H9 (cell line): Measurements from ENCODE around the gene SOCS3. TPM values are rescaled to one million over a fixed set of nuclear protein-coding genes. Genes with fewer than 3 reads are reported as not detected.

Source experiments
- DNase-seq: peaks from one replicate; pipeline ENCODE4 v3.0.0-alpha.2; 2017
- H2AFZ ChIP-seq: one replicate; pipeline ENCODE4 v1.6.1; 2013; ENCODE audit warnings: mild to moderate bottlenecking, low read length, control low read depth, moderate library complexity
- H2AK5ac ChIP-seq: 2 replicates; pipeline ENCODE4 v1.6.1; 2013; ENCODE audit warnings: low read length, control low read depth, mixed read lengths; ENCODE audit not compliant: insufficient read length
- H2BK120ac ChIP-seq: one replicate; pipeline ENCODE4 v1.6.1; 2013; ENCODE audit warnings: low read depth, mild to moderate bottlenecking, low read length, control low read depth, inconsistent platforms; ENCODE audit not compliant: poor library complexity, severe bottlenecking
- H2BK12ac ChIP-seq: 2 replicates; pipeline ENCODE4 v1.6.1; 2013; ENCODE audit warnings: low read length, control low read depth, mixed read lengths, low read depth; ENCODE audit not compliant: insufficient read length
- H2BK15ac ChIP-seq: 2 replicates; pipeline ENCODE4 v1.6.1; 2013; ENCODE audit warnings: low read depth, low read length, control low read depth
- H2BK20ac ChIP-seq: one replicate; pipeline ENCODE4 v1.6.1; 2013; ENCODE audit warnings: low read depth, mild to moderate bottlenecking, low read length, control low read depth, inconsistent platforms; ENCODE audit not compliant: poor library complexity, severe bottlenecking
- H2BK5ac ChIP-seq: 2 replicates; pipeline ENCODE4 v1.6.1; 2013; ENCODE audit warnings: low read length, control low read depth, mixed read lengths; ENCODE audit not compliant: insufficient read length
- H3K14ac ChIP-seq: 2 replicates; pipeline ENCODE4 v1.6.1; 2013; ENCODE audit warnings: low read length, control low read depth; ENCODE audit not compliant: insufficient read depth
- H3K18ac ChIP-seq: 2 replicates; pipeline ENCODE4 v1.6.1; 2013; ENCODE audit warnings: low read depth, mild to moderate bottlenecking, mixed read lengths, low read length, control low read depth; ENCODE audit not compliant: insufficient read length
- H3K23ac ChIP-seq: 2 replicates; pipeline ENCODE4 v1.6.1; 2013; ENCODE audit warnings: low read length, control low read depth, mixed read lengths, low read depth; ENCODE audit not compliant: insufficient read length
- H3K23me2 ChIP-seq: 2 replicates; pipeline ENCODE4 v1.6.1; 2013; ENCODE audit warnings: low read depth, mild to moderate bottlenecking, mixed read lengths, low read length, control low read depth; ENCODE audit not compliant: insufficient read length, poor library complexity, severe bottlenecking
- H3K27ac ChIP-seq: 2 replicates; pipeline ENCODE4 v1.5.1; 2013; ENCODE audit warnings: low read length, control low read depth, mixed read lengths, low read depth; ENCODE audit not compliant: insufficient read length
- H3K27me3 ChIP-seq: 2 replicates; pipeline ENCODE4 v1.6.1; 2013; ENCODE audit warnings: low read length, control low read depth, inconsistent platforms; ENCODE audit not compliant: insufficient read depth
- H3K4ac ChIP-seq: 2 replicates; pipeline ENCODE4 v1.6.1; 2013; ENCODE audit warnings: low read depth, mild to moderate bottlenecking, control low read depth, inconsistent platforms, low read length, moderate library complexity
- H3K4me1 ChIP-seq: 2 replicates; pipeline ENCODE4 v1.6.1; 2013; ENCODE audit warnings: low read length, control low read depth, inconsistent platforms; ENCODE audit not compliant: insufficient read depth
- H3K4me2 ChIP-seq: 2 replicates; pipeline ENCODE4 v1.6.1; 2013; ENCODE audit warnings: low read length, control low read depth, mixed read lengths; ENCODE audit not compliant: insufficient read length, insufficient read depth
- H3K56ac ChIP-seq: 2 replicates; pipeline ENCODE4 v1.6.1; 2013; ENCODE audit warnings: low read depth, mild to moderate bottlenecking, mixed read lengths, low read length, control low read depth; ENCODE audit not compliant: insufficient read length
- H3K79me1 ChIP-seq: 2 replicates; pipeline ENCODE4 v1.6.1; 2013; ENCODE audit warnings: low read depth, mild to moderate bottlenecking, moderate library complexity, low read length, control low read depth, inconsistent platforms; ENCODE audit not compliant: insufficient read depth, poor library complexity, severe bottlenecking
- H3K79me2 ChIP-seq: 2 replicates; pipeline ENCODE4 v1.6.1; 2013; ENCODE audit warnings: low read length, control low read depth, inconsistent platforms; ENCODE audit not compliant: insufficient read depth
- H3K9ac ChIP-seq: 2 replicates; pipeline ENCODE4 v1.6.1; 2013; ENCODE audit warnings: low read length, control low read depth, mixed read lengths; ENCODE audit not compliant: insufficient read length; ENCODE audit errors: extremely low read depth
- H3K9me3 ChIP-seq: one replicate; pipeline ENCODE4 v1.6.1; 2013; ENCODE audit warnings: low read depth, low read length, inconsistent platforms; ENCODE audit not compliant: control insufficient read depth
- H3T11ph ChIP-seq: one replicate; pipeline ENCODE4 v1.6.1; 2013; ENCODE audit warnings: mild to moderate bottlenecking, low read length, control low read depth, inconsistent platforms
- H4K20me1 ChIP-seq: one replicate; pipeline ENCODE4 v1.6.1; 2013; ENCODE audit not compliant: control insufficient read depth, insufficient read length, insufficient read depth
- H4K5ac ChIP-seq: 2 replicates; pipeline ENCODE4 v1.6.1; 2013; ENCODE audit warnings: low read depth, mild to moderate bottlenecking, mixed read lengths, low read length, control low read depth; ENCODE audit not compliant: insufficient read length
- H4K8ac ChIP-seq: replicated peaks from 2 replicates; pipeline ENCODE4 v1.6.1; 2013; ENCODE audit warnings: low read length, control low read depth, mixed read lengths, low read depth; ENCODE audit not compliant: insufficient read length
- H4K91ac ChIP-seq: 2 replicates; pipeline ENCODE4 v1.6.1; 2013; ENCODE audit warnings: low read depth, mild to moderate bottlenecking, moderate library complexity, mixed read lengths, low read length, control low read depth; ENCODE audit not compliant: insufficient read length
- H3K27ac Mint-ChIP-seq, 3 experiments: 2 replicates in 2 of 3; 3 replicates in 1 of 3; pipeline ENCODE4 v1.8.0; 2020 to 2021; ENCODE audit warnings: mixed read lengths in 3 of 3, mild to moderate bottlenecking in 1 of 3, moderate library complexity in 1 of 3
- H3K27me3 Mint-ChIP-seq: 2 replicates; pipeline ENCODE4 v1.8.0; 2021; ENCODE audit warnings: low read depth, mild to moderate bottlenecking, moderate library complexity, mixed read lengths
- H3K36me3 Mint-ChIP-seq, 3 experiments: 2 replicates in 2 of 3; 3 replicates in 1 of 3; pipeline ENCODE4 v1.8.0; 2020 to 2021; ENCODE audit warnings: low read depth in 3 of 3, mixed read lengths in 3 of 3; ENCODE audit not compliant: insufficient read depth in 1 of 3
- H3K4me1 Mint-ChIP-seq, 2 experiments: 2 replicates each; pipeline ENCODE4 v1.8.0; 2020; ENCODE audit warnings: mixed read lengths in 2 of 2
- H3K4me3 Mint-ChIP-seq, 2 experiments: 2 replicates in 1 of 2; 3 replicates in 1 of 2; pipeline ENCODE4 v1.8.0; 2020 to 2021; ENCODE audit warnings: mild to moderate bottlenecking in 2 of 2, mixed read lengths in 2 of 2, moderate library complexity in 1 of 2
- H3K9me3 Mint-ChIP-seq, 2 experiments: 2 replicates in 1 of 2; 3 replicates in 1 of 2; pipeline ENCODE4 v1.8.0; 2020; ENCODE audit warnings: mild to moderate bottlenecking in 2 of 2, mixed read lengths in 2 of 2, moderate library complexity in 1 of 2
- CTCF ChIP-seq: fragments of 200-600 bp; sonication (generic); conservative IDR thresholded peaks from 3 replicates; pipeline ENCODE4 v1.8.0; 2021; ENCODE audit warnings: antibody characterized with exemption, mild to moderate bottlenecking
- WGBS: extraction: QIAGEN DNeasy Blood & Tissue Kit; methylation state at CpG from one replicate; pipeline ENCODE4 v1.1.7; 2013; ENCODE audit warnings: missing lambda C conversion rate, low lambda C conversion rate, mixed read lengths; ENCODE audit not compliant: insufficient read length; ENCODE audit errors: extremely low coverage; 5-methylcytosine and 5-hydroxymethylcytosine counted together
- total RNA-seq: library from RNA; stranded (reverse); gene quantifications from 2 replicates; pipeline ENCODE4 v1.2.1, GENCODE V29; 2021

SOCS3 gene
- total RNA-seq, 1 experiment from 2014 or later = 9.5 TPM

GRCh38 chr17:78380370-78380769 is 20.5 kb upstream of the SOCS3 start:
- no peaks in the 10 kb centered on the region for H3K9me3 ChIP-seq
- H3K4me3 Mint-ChIP-seq = peak overlapping the region; percentile 92 to 98
- no CpG with 5 or more reads among the region's 5 CpGs for WGBS
- no peak overlapping the region for H4K8ac ChIP-seq
- H3T11ph ChIP-seq = no peak overlapping the region
- peaks cover 61 to 67% of the 10 kb centered on the region in 2 experiments for H3K4me1 Mint-ChIP-seq
- no peak overlapping the region for H3K14ac ChIP-seq
- no peak overlapping the region for H2BK12ac ChIP-seq
- no peak overlapping the region for H4K5ac ChIP-seq
- H3K27me3 ChIP-seq = no peaks in the 10 kb centered on the region
- H3K4ac ChIP-seq = no peak overlapping the region
- no peak for DNase-seq
- TF ChIP-seq CTCF = no peak
- H3K23me2 ChIP-seq = peaks cover 7% of the 10 kb centered on the region
- no peaks in the 10 kb centered on the region for H3K9me3 Mint-ChIP-seq
- no peak overlapping the region for H2BK15ac ChIP-seq
- H2AFZ ChIP-seq = no peak overlapping the region
- no peaks in the 10 kb centered on the region for H4K20me1 ChIP-seq
- H3K36me3 Mint-ChIP-seq = peaks cover 3 to 13% (median 12%) of the 10 kb centered on the region in 3 experiments; a peak in 5 of 7 replicates
- peaks cover 49% of the 10 kb centered on the region for H3K79me2 ChIP-seq
- H3K27ac ChIP-seq = no peak overlapping the region
- H3K79me1 ChIP-seq = peaks cover 8% of the 10 kb centered on the region
- H2BK120ac ChIP-seq = no peak overlapping the region
- no peak overlapping the region for H3K23ac ChIP-seq
- H4K91ac ChIP-seq = no peak overlapping the region
- no peak overlapping the region for H2BK5ac ChIP-seq
- H3K4me1 ChIP-seq = peaks cover 6% of the 10 kb centered on the region; the same call in 1 of the 2 replicates
- peak overlapping the region in 2 of 3 experiments; percentile 23 to 69; a peak in 4 of 7 replicates for H3K27ac Mint-ChIP-seq
- H3K18ac ChIP-seq = no peak overlapping the region
- no peak overlapping the region for H2AK5ac ChIP-seq
- no peak overlapping the region for H3K56ac ChIP-seq
- H3K4me2 ChIP-seq = no peak overlapping the region
- no peak overlapping the region for H2BK20ac ChIP-seq
- no peaks in the 10 kb centered on the region for H3K27me3 Mint-ChIP-seq
- no peak overlapping the region for H3K9ac ChIP-seq
